MM.1S (cell line): ENCODE measurements around the gene XPR1.

Source experiments
- CTCF ChIP-seq: fragments of 300-600 bp; sonication (generic); IDR thresholded peaks from 2 replicates; pipeline ENCODE4 v1.5.1; 2016; ENCODE audit warnings: antibody characterized with exemption, low read length, mixed read lengths
- EZH2 ChIP-seq: fragments of 300-600 bp; sonication (generic); optimal IDR thresholded peaks from 2 replicates; pipeline ENCODE3; 2017; ENCODE audit warnings: low read depth, mild to moderate bottlenecking, antibody characterized with exemption, low read length, mixed read lengths
- EZH2phosphoT487 ChIP-seq: fragments of 300-600 bp; sonication (generic); IDR thresholded peaks from 2 replicates; pipeline ENCODE4 v1.6.1; 2018; ENCODE audit warnings: antibody characterized with exemption, low read length

- TF ChIP-seq EZH2phosphoT487 (no peak), CTCF (no peak), EZH2 (no peak)
These were observed 110.8 kb downstream of the XPR1 start for GRCh38 chr1:180742663-180743062.
